Gastroesophageal sphincter (tissue), 3 donors: ENCODE data around the gene SLCO1C1.
A peak's percentile ranks its signal among the peaks of the same experiment; 100 is the strongest.

Experiments used
- CTCF ChIP-seq, 4 experiments: fragments of 200-600 bp in 2 of 4; fragments of 450-650 bp in 2 of 4; sonication (generic) in 1 of 4; IDR thresholded peaks; one replicate each; pipeline ENCODE4 v1.5.1; 2017 to 2019; ENCODE audit warnings: antibody characterized with exemption in 4 of 4, mild to moderate bottlenecking in 2 of 4, moderate library complexity in 2 of 4
- POLR2A ChIP-seq, 2 donors: fragments of 450-650 bp; IDR thresholded peaks; one replicate each; pipeline ENCODE4 v1.6.1; 2017; ENCODE audit warnings: antibody characterized with exemption in 2 of 2, mild to moderate bottlenecking in 2 of 2, moderate library complexity in 1 of 2
- POLR2AphosphoS5 ChIP-seq: sonication (generic); formaldehyde crosslinking; IDR thresholded peaks from one replicate; pipeline ENCODE4 v1.6.1; 2017; ENCODE audit warnings: antibody characterized with exemption

- TF ChIP-seq POLR2A (IDR thresholded peaks at IDR 0.05) (no peak), CTCF (IDR thresholded peaks at IDR 0.05) (peak in 3 of 4 experiments; percentile 48 to 64 (median 54)), POLR2AphosphoS5 (no peak)
These were observed 103.4 kb downstream of the SLCO1C1 start for GRCh38 chr12:20798554-20798953.
